Mesenchymal stem cell (in vitro differentiated cells and primary cell): ENCODE measurements around the gene MTSS2. TPM values are rescaled to one million over a fixed set of nuclear protein-coding genes. Genes with fewer than 3 reads are reported as not detected.

Source experiments
- DNase-seq: peaks from one replicate; pipeline ENCODE4 v3.0.0-alpha.2; 2013
- H2AFZ ChIP-seq: one replicate; pipeline ENCODE4 v1.6.1; 2013; ENCODE audit warnings: low read depth, mild to moderate bottlenecking, control low read depth, inconsistent platforms, low read length, moderate library complexity
- H2AK5ac ChIP-seq: 2 replicates; pipeline ENCODE4 v1.6.1; 2013; ENCODE audit warnings: low read length, moderate library complexity, mild to moderate bottlenecking, inconsistent platforms; ENCODE audit not compliant: severe bottlenecking
- H2BK120ac ChIP-seq: one replicate; pipeline ENCODE4 v1.6.1; 2013; ENCODE audit warnings: low read depth, mild to moderate bottlenecking, inconsistent platforms, low read length, moderate library complexity
- H2BK12ac ChIP-seq, 2 experiments: one replicate each; pipeline ENCODE4 v1.6.1; 2013; ENCODE audit warnings: inconsistent platforms in 2 of 2, low read length in 2 of 2, mild to moderate bottlenecking in 2 of 2, moderate library complexity in 2 of 2, control low read depth in 1 of 2
- H2BK15ac ChIP-seq: one replicate; pipeline ENCODE4 v1.6.1; 2013; ENCODE audit warnings: mild to moderate bottlenecking, low read depth, inconsistent platforms; ENCODE audit not compliant: poor library complexity, severe bottlenecking
- H2BK5ac ChIP-seq: 2 replicates; pipeline ENCODE4 v1.6.1; 2013; ENCODE audit warnings: low read depth, mild to moderate bottlenecking, low read length, control low read depth, inconsistent platforms; ENCODE audit not compliant: poor library complexity, severe bottlenecking
- H3K14ac ChIP-seq, 2 experiments: one replicate each; pipeline ENCODE4 v1.6.1; 2013; ENCODE audit warnings: inconsistent platforms in 2 of 2, low read length in 2 of 2, control low read depth in 1 of 2, mild to moderate bottlenecking in 1 of 2, moderate library complexity in 1 of 2
- H3K18ac ChIP-seq, 2 experiments: one replicate each; pipeline ENCODE4 v1.6.1; 2013; ENCODE audit warnings: inconsistent platforms in 2 of 2, low read length in 2 of 2, control low read depth in 1 of 2, low read depth in 1 of 2, mild to moderate bottlenecking in 1 of 2
- H3K23ac ChIP-seq, 2 experiments: one replicate each; pipeline ENCODE4 v1.6.1; 2013; ENCODE audit warnings: inconsistent platforms in 2 of 2, low read length in 2 of 2, mild to moderate bottlenecking in 2 of 2, moderate library complexity in 2 of 2, control low read depth in 1 of 2
- H3K27ac ChIP-seq: 2 replicates; pipeline ENCODE4 v1.5.1; 2013; ENCODE audit warnings: mild to moderate bottlenecking, moderate library complexity, low read length, control low read depth, inconsistent platforms; ENCODE audit not compliant: poor library complexity, severe bottlenecking
- H3K27me3 ChIP-seq, 2 experiments: 2 replicates each; pipeline versions ENCODE4 v1.6.1 to v1.7.0; 2013; ENCODE audit warnings: low read length in 2 of 2, mild to moderate bottlenecking in 2 of 2, moderate library complexity in 2 of 2, control low read depth in 1 of 2, inconsistent platforms in 1 of 2; ENCODE audit not compliant: control insufficient read depth in 1 of 2, insufficient read depth in 1 of 2
- H3K36me3 ChIP-seq, 2 experiments: 2 replicates each; pipeline versions ENCODE4 v1.6.1 to v1.7.0; 2013; ENCODE audit warnings: low read length in 2 of 2, control low read depth in 1 of 2, inconsistent platforms in 1 of 2, low read depth in 1 of 2, mild to moderate bottlenecking in 1 of 2; ENCODE audit not compliant: insufficient read depth in 2 of 2, control insufficient read depth in 1 of 2
- H3K4ac ChIP-seq, 2 experiments: one replicate each; pipeline ENCODE4 v1.6.1; 2013; ENCODE audit warnings: inconsistent platforms in 2 of 2, low read length in 2 of 2, mild to moderate bottlenecking in 2 of 2, moderate library complexity in 2 of 2, control low read depth in 1 of 2, low read depth in 1 of 2
- H3K4me1 ChIP-seq: 2 replicates; pipeline ENCODE4 v1.6.1; 2013; ENCODE audit warnings: low read depth, low read length, control low read depth; ENCODE audit not compliant: control insufficient read depth, insufficient read depth
- H3K4me2 ChIP-seq: 2 replicates; pipeline ENCODE4 v1.6.1; 2013; ENCODE audit warnings: low read length, mild to moderate bottlenecking, inconsistent platforms; ENCODE audit not compliant: poor library complexity, severe bottlenecking
- H3K4me3 ChIP-seq, 2 experiments: 2 replicates each; pipeline versions ENCODE4 v1.5.1 to v1.7.0; 2013; ENCODE audit warnings: low read length in 2 of 2, mild to moderate bottlenecking in 2 of 2, control low read depth in 1 of 2, low read depth in 1 of 2; ENCODE audit not compliant: insufficient read depth in 1 of 2
- H3K79me1 ChIP-seq: replicated peaks from 2 replicates; pipeline ENCODE4 v1.6.1; 2013; ENCODE audit warnings: mild to moderate bottlenecking, control low read depth, low read length, inconsistent platforms; ENCODE audit not compliant: poor library complexity, severe bottlenecking
- H3K9ac ChIP-seq: 2 replicates; pipeline ENCODE4 v1.7.0; 2013; ENCODE audit warnings: mild to moderate bottlenecking, low read length, moderate library complexity
- H3K9me3 ChIP-seq: 2 replicates; pipeline ENCODE4 v1.7.0; 2013; ENCODE audit warnings: mild to moderate bottlenecking, low read length; ENCODE audit not compliant: control insufficient read depth
- H4K8ac ChIP-seq: one replicate; pipeline ENCODE4 v1.6.1; 2013; ENCODE audit warnings: inconsistent platforms, mild to moderate bottlenecking, low read length, moderate library complexity
- H4K91ac ChIP-seq: one replicate; pipeline ENCODE4 v1.6.1; 2013; ENCODE audit warnings: mild to moderate bottlenecking, low read length, inconsistent platforms
- WGBS: methylation state at CpG from one replicate; pipeline ENCODE4 v1.1.7; 2013; ENCODE audit warnings: mixed read lengths; 5-methylcytosine and 5-hydroxymethylcytosine counted together
- polyA plus RNA-seq, 2 experiments: library from polyadenylated mRNA; stranded (reverse); fragments of 200-250 nt; gene quantifications; one replicate each; pipeline ENCODE4 v1.2.3, GENCODE V29; 2013

The MTSS2 gene, protein sequence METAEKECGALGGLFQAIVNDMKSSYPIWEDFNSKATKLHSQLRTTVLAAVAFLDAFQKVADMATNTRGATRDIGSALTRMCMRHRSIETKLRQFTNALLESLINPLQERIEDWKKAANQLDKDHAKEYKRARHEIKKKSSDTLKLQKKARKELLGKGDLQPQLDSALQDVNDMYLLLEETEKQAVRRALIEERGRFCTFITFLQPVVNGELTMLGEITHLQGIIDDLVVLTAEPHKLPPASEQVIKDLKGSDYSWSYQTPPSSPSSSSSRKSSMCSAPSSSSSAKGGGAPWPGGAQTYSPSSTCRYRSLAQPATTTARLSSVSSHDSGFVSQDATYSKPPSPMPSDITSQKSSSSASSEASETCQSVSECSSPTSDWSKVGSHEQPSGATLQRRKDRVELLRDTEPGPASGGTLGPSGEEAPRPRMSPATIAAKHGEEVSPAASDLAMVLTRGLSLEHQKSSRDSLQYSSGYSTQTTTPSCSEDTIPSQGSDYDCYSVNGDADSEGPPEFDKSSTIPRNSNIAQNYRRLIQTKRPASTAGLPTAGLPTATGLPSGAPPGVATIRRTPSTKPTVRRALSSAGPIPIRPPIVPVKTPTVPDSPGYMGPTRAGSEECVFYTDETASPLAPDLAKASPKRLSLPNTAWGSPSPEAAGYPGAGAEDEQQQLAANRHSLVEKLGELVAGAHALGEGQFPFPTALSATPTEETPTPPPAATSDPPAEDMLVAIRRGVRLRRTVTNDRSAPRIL
- 105 TPM for polyA plus RNA-seq (2013, experiment 1 of 2)
- polyA plus RNA-seq (2013, experiment 2 of 2), result 103 TPM

DNA sequence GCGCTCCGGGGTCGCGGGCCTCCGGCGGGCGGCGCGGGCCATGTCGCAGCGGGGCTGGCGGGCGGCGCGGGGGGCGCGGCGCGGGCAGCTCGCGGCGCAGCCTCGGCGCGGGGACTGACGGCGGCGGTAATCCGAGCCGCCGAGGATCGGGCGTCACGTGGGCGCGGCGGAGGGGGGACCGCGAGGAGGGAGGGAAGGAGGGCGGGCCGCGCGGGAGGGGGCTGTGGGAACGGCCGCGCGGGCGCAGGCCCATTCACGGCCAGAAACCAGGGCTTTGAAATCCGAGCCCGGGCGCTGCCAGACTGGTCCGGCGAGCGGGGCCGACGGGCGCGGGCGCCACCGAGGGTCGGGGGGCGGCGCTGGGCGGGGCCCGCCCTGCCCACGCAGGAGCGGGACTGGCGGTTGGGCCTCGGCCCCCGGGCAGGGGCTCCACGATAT is at the start of gene MTSS2:
MTSS2 (minus strand) TSS at position 116 of the 438 bp plus-strand sequence. CDS start 262 bp downstream, outside the sequence.
- Histone ChIP-seq H2AFZ (peak within 1 kb of the TSS; percentile 8), H2AK5ac (no peak within 1 kb of the TSS), H4K8ac (peak within 1 kb of the TSS; percentile 90), H3K18ac (peak within 1 kb of the TSS; percentile 93 to 96), H3K4me3 (peak within 1 kb of the TSS; percentile 81 to 89), H2BK12ac (peak within 1 kb of the TSS; percentile 95 to 99), H3K36me3 (peaks cover 3 to 19% of the 10 kb centered on the region in 2 experiments), H3K27me3 (no peaks in the 10 kb centered on the region), H3K4me1 (peaks cover 64% of the 10 kb centered on the region), H3K4me2 (peak within 1 kb of the TSS; percentile 92), H3K9ac (peak within 1 kb of the TSS; percentile 91), H3K79me1 (peaks cover 8% of the 10 kb centered on the region), H3K14ac (peak within 1 kb of the TSS in 1 of 2 experiments; percentile 85), H4K91ac (peak within 1 kb of the TSS; percentile 97), H2BK5ac (no peak within 1 kb of the TSS), H3K27ac (no peak within 1 kb of the TSS), H2BK15ac (peak within 1 kb of the TSS; percentile 95), H3K9me3 (no peaks in the 10 kb centered on the region), H2BK120ac (peak within 1 kb of the TSS; percentile 99), H3K23ac (peak within 1 kb of the TSS; percentile 31 to 91), H3K4ac (peak within 1 kb of the TSS; percentile 96 to 97)
- 1% methylated on average over 52 of the region's 72 CpGs for WGBS
- DNase-seq, result peak; percentile 91

DNA sequence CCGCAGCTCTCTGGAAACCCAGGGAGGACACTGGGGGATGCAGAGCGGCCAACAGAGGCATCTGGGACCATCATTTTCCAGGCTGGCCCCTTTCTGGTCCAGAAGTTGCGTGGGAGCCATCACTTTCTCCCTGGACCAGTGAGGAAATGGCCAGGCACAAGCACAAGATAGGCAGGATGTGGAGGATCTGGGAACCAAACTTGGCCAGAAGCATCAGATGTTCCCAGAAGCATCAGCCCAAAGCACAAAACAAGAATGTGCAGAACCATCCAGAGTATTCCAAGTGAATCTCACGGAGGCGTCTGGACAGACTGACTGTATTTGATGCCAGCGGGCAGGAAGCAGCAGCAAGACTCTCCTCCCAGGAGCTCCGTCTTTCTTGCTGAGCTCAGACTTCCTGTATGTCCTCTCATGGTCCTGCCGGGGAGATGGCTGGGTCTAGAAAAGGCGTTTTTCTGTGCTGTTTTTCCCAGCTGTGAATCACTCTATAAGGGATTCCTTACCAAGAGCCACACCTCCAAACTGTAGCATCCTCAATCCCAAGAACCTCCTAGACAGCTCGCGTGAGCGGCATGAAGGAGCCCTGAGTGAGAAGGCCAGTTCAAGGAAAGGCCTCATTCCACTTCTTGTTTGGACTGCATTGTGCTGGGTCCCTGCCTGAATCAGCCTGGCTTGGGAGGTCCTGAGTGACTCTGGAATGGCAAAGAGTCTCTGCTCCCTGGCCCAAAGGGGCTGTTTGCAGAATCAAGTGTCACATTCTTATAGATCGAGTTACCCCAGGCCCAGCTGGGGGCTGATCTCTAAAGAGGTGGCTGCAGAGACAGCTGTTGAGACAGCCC is 49.5 kb upstream of the MTSS2 start:
- Histone ChIP-seq H2BK12ac (peak overlapping the region in 1 of 2 experiments; percentile 50), H3K79me1 (peaks cover 6% of the 10 kb centered on the region), H3K9ac (peak overlapping the region; percentile 85), H3K36me3 (peaks cover 11 to 16% of the 10 kb centered on the region in 2 experiments), H3K23ac (peak overlapping the region in 1 of 2 experiments; percentile 90), H3K27ac (peak overlapping the region; percentile 21), H2BK120ac (no peak overlapping the region), H2AFZ (no peak overlapping the region), H3K4me3 (peak overlapping the region in 1 of 2 experiments; percentile 5), H3K4ac (peak overlapping the region in 1 of 2 experiments; percentile 4), H2BK5ac (no peak overlapping the region), H3K18ac (peak overlapping the region in 1 of 2 experiments; percentile 76), H3K14ac (no peak overlapping the region), H3K4me2 (no peak overlapping the region), H2BK15ac (peak overlapping the region; percentile 73), H3K27me3 (no peaks in the 10 kb centered on the region), H2AK5ac (peak overlapping the region; percentile 52), H4K8ac (peak overlapping the region; percentile 45), H3K4me1 (peaks cover 47% of the 10 kb centered on the region), H3K9me3 (no peaks in the 10 kb centered on the region), H4K91ac (peak overlapping the region; percentile 57)
- DNase-seq, result peak; percentile 57
- 69% methylated on average over 13 of the region's 13 CpGs for WGBS

DNA sequence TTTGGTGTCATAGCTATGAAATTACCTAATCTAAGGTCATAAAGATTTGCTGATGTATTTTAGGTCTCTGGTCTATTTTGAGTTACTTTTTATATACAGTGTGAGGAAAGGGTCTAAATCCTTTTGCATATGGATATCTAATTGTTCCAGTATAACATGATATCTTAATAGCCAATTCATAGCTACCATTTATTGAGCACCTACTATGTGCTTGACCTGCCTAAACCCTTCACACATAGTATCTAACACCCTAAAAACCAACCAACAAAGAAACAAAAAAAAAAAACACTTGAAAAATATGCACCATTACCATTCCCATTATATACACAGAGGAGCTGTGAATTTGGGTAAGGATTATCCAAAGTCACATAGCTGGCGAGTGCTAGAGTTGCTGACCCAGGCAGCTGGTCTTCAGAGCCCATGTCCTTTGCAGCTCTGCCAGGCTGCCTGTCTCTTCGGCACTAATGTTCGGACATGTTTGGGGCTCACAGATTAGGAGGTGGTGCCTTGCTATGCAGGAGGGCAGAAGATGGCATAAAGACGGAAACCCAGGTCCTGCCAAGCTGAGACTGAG is 48.8 kb upstream of the MTSS2 start:
- Histone ChIP-seq H2BK15ac (no peak overlapping the region), H3K4me1 (peaks cover 44% of the 10 kb centered on the region), H2AFZ (no peak overlapping the region), H4K91ac (no peak overlapping the region), H2BK12ac (no peak overlapping the region), H2AK5ac (no peak overlapping the region), H3K9me3 (no peaks in the 10 kb centered on the region), H3K18ac (peak overlapping the region in 1 of 2 experiments; percentile 76), H3K79me1 (peaks cover 6% of the 10 kb centered on the region), H3K36me3 (peaks cover 15 to 22% of the 10 kb centered on the region in 2 experiments), H3K4me3 (peak overlapping the region in 1 of 2 experiments; percentile 5), H3K27ac (no peak overlapping the region), H2BK120ac (no peak overlapping the region), H3K14ac (no peak overlapping the region), H3K27me3 (no peaks in the 10 kb centered on the region), H4K8ac (peak overlapping the region; percentile 45), H2BK5ac (no peak overlapping the region), H3K4ac (no peak overlapping the region), H3K9ac (peak overlapping the region; percentile 85), H3K4me2 (no peak overlapping the region), H3K23ac (no peak overlapping the region)
- 100% methylated on average over 4 of the region's 4 CpGs for WGBS
- no peak for DNase-seq
